WTC11 (cell line): ENCODE data around the gene PGRMC2. TPM values are rescaled to one million over a fixed set of nuclear protein-coding genes. Genes with fewer than 3 reads are reported as not detected.

Experiments
- ATAC-seq: fragments of 200-7000 bp; cut with Tn5 transposase; 2 replicates; pipeline ENCODE4 v1.10.0; 2021; ENCODE audit warnings: mild to moderate bottlenecking, moderate library complexity
- CTCF ChIA-PET: fragments of 300-600 bp; sonication (Branson Sonifier 250); formaldehyde crosslinking; loops from one replicate; lab custom pipeline; 2021; ENCODE audit warnings: antibody characterized with exemption; lab: Charles Lee
- POLR2A ChIA-PET: fragments of 350-600 bp; sonication (Branson Sonifier 250); formaldehyde crosslinking; loops from one replicate; lab custom pipeline; 2021; ENCODE audit warnings: antibody characterized with exemption; lab: Charles Lee
- DNase-seq: peaks from one replicate; pipeline ENCODE4 v3.0.0; 2021; ENCODE audit warnings: low spot score
- H3K27ac Mint-ChIP-seq: 2 replicates; pipeline ENCODE4 v1.8.0; 2021; ENCODE audit warnings: mixed read lengths
- H3K27me3 Mint-ChIP-seq: 2 replicates; pipeline ENCODE4 v1.8.0; 2021; ENCODE audit warnings: low read depth, mild to moderate bottlenecking, moderate library complexity, mixed read lengths
- H3K36me3 Mint-ChIP-seq: 2 replicates; pipeline ENCODE4 v1.8.0; 2021; ENCODE audit warnings: mixed read lengths
- H3K4me1 Mint-ChIP-seq: 2 replicates; pipeline ENCODE4 v1.8.0; 2022; ENCODE audit warnings: mixed read lengths
- H3K4me3 Mint-ChIP-seq: 2 replicates; pipeline ENCODE4 v1.8.0; 2021; ENCODE audit warnings: mild to moderate bottlenecking, moderate library complexity, mixed read lengths
- H3K9me3 Mint-ChIP-seq: 2 replicates; pipeline ENCODE4 v1.8.0; 2021; ENCODE audit warnings: mixed read lengths
- CBFB ChIP-seq: sonication (generic); formaldehyde crosslinking; IDR thresholded peaks from 2 replicates; pipeline ENCODE4 v1.8.1; 2022; ENCODE audit warnings: mild to moderate bottlenecking, low read depth, missing genetic modification reagents
- E2F1 ChIP-seq: sonication (generic); formaldehyde crosslinking; IDR thresholded peaks from 2 replicates; pipeline ENCODE4 v1.8.0; 2022; ENCODE audit warnings: mild to moderate bottlenecking, missing genetic modification reagents
- ELF4 ChIP-seq: sonication (generic); formaldehyde crosslinking; IDR thresholded peaks from 2 replicates; pipeline ENCODE4 v1.8.1; 2022; ENCODE audit warnings: low read depth, mild to moderate bottlenecking, moderate library complexity, missing genetic modification reagents
- EMX1 ChIP-seq: fragments of 250-450 bp; sonication (Bioruptor Pico); IDR thresholded peaks from 2 replicates; pipeline ENCODE4 v1.8.0; 2021; ENCODE audit warnings: mild to moderate bottlenecking
- FOXK1 ChIP-seq: sonication (generic); formaldehyde crosslinking; IDR thresholded peaks from 2 replicates; pipeline ENCODE4 v1.8.0; 2022; ENCODE audit warnings: mild to moderate bottlenecking, moderate library complexity, missing genetic modification reagents
- GABPB1 ChIP-seq: sonication (generic); formaldehyde crosslinking; IDR thresholded peaks from 2 replicates; pipeline ENCODE4 v1.8.1; 2023; ENCODE audit warnings: mild to moderate bottlenecking, missing genetic modification reagents
- HMGA2 ChIP-seq: fragments of 250-450 bp; sonication (Bioruptor Pico); IDR thresholded peaks from 2 replicates; pipeline ENCODE4 v1.4.0; 2021; ENCODE audit warnings: mild to moderate bottlenecking, moderate library complexity
- HMGXB4 ChIP-seq: sonication (generic); formaldehyde crosslinking; IDR thresholded peaks from 2 replicates; pipeline ENCODE4 v1.8.1; 2023; ENCODE audit warnings: mild to moderate bottlenecking, moderate library complexity, missing genetic modification reagents
- JAZF1 ChIP-seq: fragments of 250-450 bp; sonication (Bioruptor Pico); IDR thresholded peaks from 2 replicates; pipeline ENCODE4 v1.9.0; 2021; ENCODE audit warnings: moderate library complexity, mild to moderate bottlenecking, inconsistent platforms
- JUN ChIP-seq: sonication (generic); formaldehyde crosslinking; IDR thresholded peaks from 2 replicates; pipeline ENCODE4 v1.8.0; 2023; ENCODE audit warnings: mild to moderate bottlenecking, missing genetic modification reagents
- NFE2L1 ChIP-seq: sonication (generic); formaldehyde crosslinking; IDR thresholded peaks from 2 replicates; pipeline ENCODE4 v1.8.1; 2023; ENCODE audit warnings: missing genetic modification reagents
- PRRX2 ChIP-seq: fragments of 250-450 bp; sonication (Bioruptor Pico); IDR thresholded peaks from 2 replicates; pipeline ENCODE4 v1.8.0; 2021; ENCODE audit warnings: mild to moderate bottlenecking
- SMAD3 ChIP-seq: sonication (generic); formaldehyde crosslinking; IDR thresholded peaks from 2 replicates; pipeline ENCODE4 v1.8.0; 2022; ENCODE audit warnings: missing genetic modification reagents, mild to moderate bottlenecking, borderline replicate concordance
- STAT6 ChIP-seq: sonication (generic); formaldehyde crosslinking; conservative IDR thresholded peaks from 2 replicates; pipeline ENCODE4 v1.8.1; 2023; ENCODE audit warnings: mild to moderate bottlenecking, low read depth, missing genetic modification reagents, moderate library complexity
- ZNF219 ChIP-seq: sonication (generic); formaldehyde crosslinking; IDR thresholded peaks from 2 replicates; pipeline ENCODE4 v1.8.0; 2023; ENCODE audit warnings: missing genetic modification reagents, mild to moderate bottlenecking, borderline replicate concordance
- ZNF263 ChIP-seq: sonication (generic); formaldehyde crosslinking; IDR thresholded peaks from 2 replicates; pipeline ENCODE4 v1.8.1; 2022; ENCODE audit warnings: low read depth, mild to moderate bottlenecking, moderate library complexity, missing genetic modification reagents
- ZNF281 ChIP-seq: sonication (generic); formaldehyde crosslinking; IDR thresholded peaks from 2 replicates; pipeline ENCODE4 v1.8.0; 2023; ENCODE audit warnings: mild to moderate bottlenecking, missing genetic modification reagents
- ZNF317 ChIP-seq: sonication (generic); formaldehyde crosslinking; IDR thresholded peaks from 2 replicates; pipeline ENCODE4 v1.8.1; 2023; ENCODE audit warnings: low read depth, mild to moderate bottlenecking, moderate library complexity, missing genetic modification reagents, borderline replicate concordance
- ZNF396 ChIP-seq: fragments of 250-450 bp; sonication (Bioruptor Pico); IDR thresholded peaks from 2 replicates; pipeline ENCODE4 v1.8.0; 2021; ENCODE audit warnings: mild to moderate bottlenecking, moderate library complexity, borderline replicate concordance
- ZNF416 ChIP-seq: fragments of 250-450 bp; sonication (Bioruptor Pico); IDR thresholded peaks from 2 replicates; pipeline ENCODE4 v1.9.0; 2021; ENCODE audit warnings: mild to moderate bottlenecking, inconsistent platforms
- ZNF423 ChIP-seq: fragments of 250-450 bp; sonication (Bioruptor Pico); IDR thresholded peaks from 2 replicates; pipeline ENCODE4 v2.1.2; 2022; ENCODE audit warnings: mild to moderate bottlenecking, moderate library complexity
- total RNA-seq: library from RNA; stranded (reverse); gene quantifications from 3 replicates; pipeline ENCODE4 v1.2.3, GENCODE V29; 2021
- TF ChIP-seq, protein P1 (sequence below): fragments of 250-450 bp; sonication (Bioruptor Pico); IDR thresholded peaks from 2 replicates; pipeline ENCODE4 v2.1.2; 2022; ENCODE audit warnings: mild to moderate bottlenecking, moderate library complexity
- TF ChIP-seq, protein P2 (sequence below): sonication (generic); formaldehyde crosslinking; IDR thresholded peaks from 2 replicates; pipeline ENCODE4 v1.8.1; 2022; ENCODE audit warnings: mild to moderate bottlenecking, moderate library complexity, missing genetic modification reagents
- TF ChIP-seq, protein P3 (sequence below): sonication (generic); formaldehyde crosslinking; IDR thresholded peaks from 2 replicates; pipeline ENCODE4 v1.8.1; 2022; ENCODE audit warnings: missing genetic modification reagents, borderline replicate concordance

PGRMC2 gene
- total RNA-seq, 1 experiment from 2014 or later: 68.2 TPM

DNA sequence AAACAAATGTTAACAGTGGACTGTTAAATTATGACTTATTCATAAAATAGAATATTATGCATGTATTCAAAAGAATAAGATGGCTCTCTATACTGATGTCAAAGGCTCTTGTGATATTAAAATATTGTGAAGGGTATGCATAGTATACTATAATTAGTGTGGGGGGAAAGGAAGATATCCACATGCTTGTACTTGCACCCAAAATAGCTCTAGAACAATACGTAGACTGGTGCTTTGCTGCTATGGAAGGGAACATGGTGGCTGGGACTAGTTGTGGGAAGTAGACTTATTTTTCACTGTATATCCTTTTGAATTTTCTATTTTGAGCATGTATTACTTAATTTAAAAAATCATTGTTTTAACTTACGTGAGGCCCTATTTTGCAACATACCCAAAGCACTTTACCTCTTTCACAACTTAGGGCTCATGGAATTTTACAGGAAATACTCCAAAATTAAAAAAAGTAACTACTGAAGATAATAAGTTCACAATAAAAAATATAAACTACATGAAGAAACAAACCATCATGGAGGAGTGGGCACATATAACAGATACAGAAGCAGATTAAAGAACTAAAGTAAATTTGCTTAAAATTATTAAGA lies 7.9 kb downstream of the PGRMC2 start:
- DNase-seq: no peak
- POLR2A ChIA-PET: no interaction called here
- H3K27ac Mint-ChIP-seq: no peak overlapping the region
- H3K9me3 Mint-ChIP-seq: no peaks in the 10 kb centered on the region
- no peaks in the 10 kb centered on the region for H3K27me3 Mint-ChIP-seq
- no peak overlapping the region for H3K4me3 Mint-ChIP-seq
- peaks cover 27% of the 10 kb centered on the region for H3K4me1 Mint-ChIP-seq
- TF ChIP-seq ELF4 (no peak), JUN (CRISPR knock-in tag) (no peak), NFE2L1 (no peak), EMX1 (CRISPR knock-in tag) (no peak), PRRX2 (CRISPR knock-in tag) (no peak), ZNF263 (CRISPR knock-in tag) (no peak), ZNF416 (CRISPR knock-in tag) (no peak), JAZF1 (CRISPR knock-in tag) (no peak), ZNF396 (CRISPR knock-in tag) (no peak), ZNF423 (CRISPR knock-in tag) (no peak), FOXK1 (CRISPR knock-in tag) (no peak), SMAD3 (CRISPR knock-in tag) (no peak), HMGA2 (CRISPR knock-in tag) (no peak)
- TF ChIP-seq, protein P1, sequence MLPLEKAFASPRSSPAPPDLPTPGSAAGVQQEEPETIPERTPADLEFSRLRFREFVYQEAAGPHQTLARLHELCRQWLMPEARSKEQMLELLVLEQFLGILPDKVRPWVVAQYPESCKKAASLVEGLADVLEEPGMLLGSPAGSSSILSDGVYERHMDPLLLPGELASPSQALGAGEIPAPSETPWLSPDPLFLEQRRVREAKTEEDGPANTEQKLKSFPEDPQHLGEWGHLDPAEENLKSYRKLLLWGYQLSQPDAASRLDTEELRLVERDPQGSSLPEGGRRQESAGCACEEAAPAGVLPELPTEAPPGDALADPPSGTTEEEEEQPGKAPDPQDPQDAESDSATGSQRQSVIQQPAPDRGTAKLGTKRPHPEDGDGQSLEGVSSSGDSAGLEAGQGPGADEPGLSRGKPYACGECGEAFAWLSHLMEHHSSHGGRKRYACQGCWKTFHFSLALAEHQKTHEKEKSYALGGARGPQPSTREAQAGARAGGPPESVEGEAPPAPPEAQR: no peak
- TF ChIP-seq, all 79 proteins: peak for 0
- no peak for ATAC-seq
- H3K36me3 Mint-ChIP-seq: peaks cover 5% of the 10 kb centered on the region
- CTCF ChIA-PET: no interaction called here

DNA sequence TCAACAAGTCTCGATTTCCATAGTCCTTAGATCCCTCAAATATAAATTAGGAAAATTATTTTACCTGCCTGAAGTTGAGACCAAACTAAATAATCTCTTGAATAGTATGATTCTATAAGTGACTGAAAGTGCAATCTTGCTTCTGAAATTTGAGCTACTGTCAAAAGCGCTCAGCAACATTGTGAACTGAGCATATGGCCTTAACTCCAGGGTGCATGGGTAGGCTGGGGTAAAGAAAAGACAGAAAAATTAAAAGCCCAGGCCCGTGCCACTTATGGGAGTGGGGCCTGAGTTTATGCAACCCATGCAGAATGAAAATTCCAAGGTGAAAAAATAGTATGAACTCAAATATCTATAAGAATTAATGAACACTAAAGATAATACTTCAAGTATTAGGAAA lies 9.8 kb downstream of the PGRMC2 start:
- Mint-ChIP-seq H3K4me1 (peaks cover 19% of the 10 kb centered on the region), H3K9me3 (no peaks in the 10 kb centered on the region)
- TF ChIP-seq HMGXB4 (CRISPR knock-in tag): no peak
- TF ChIP-seq CBFB (CRISPR knock-in tag): no peak
- TF ChIP-seq ZNF317 (CRISPR knock-in tag): no peak
- TF ChIP-seq STAT6 (CRISPR knock-in tag): no peak
- TF ChIP-seq ZNF281 (CRISPR knock-in tag): no peak
- TF ChIP-seq ZNF219 (CRISPR knock-in tag): no peak
- TF ChIP-seq GABPB1 (CRISPR knock-in tag): no peak
- TF ChIP-seq, protein P2, sequence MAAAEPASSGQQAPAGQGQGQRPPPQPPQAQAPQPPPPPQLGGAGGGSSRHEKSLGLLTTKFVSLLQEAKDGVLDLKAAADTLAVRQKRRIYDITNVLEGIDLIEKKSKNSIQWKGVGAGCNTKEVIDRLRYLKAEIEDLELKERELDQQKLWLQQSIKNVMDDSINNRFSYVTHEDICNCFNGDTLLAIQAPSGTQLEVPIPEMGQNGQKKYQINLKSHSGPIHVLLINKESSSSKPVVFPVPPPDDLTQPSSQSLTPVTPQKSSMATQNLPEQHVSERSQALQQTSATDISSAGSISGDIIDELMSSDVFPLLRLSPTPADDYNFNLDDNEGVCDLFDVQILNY (CRISPR knock-in tag): no peak
- TF ChIP-seq, protein P3, sequence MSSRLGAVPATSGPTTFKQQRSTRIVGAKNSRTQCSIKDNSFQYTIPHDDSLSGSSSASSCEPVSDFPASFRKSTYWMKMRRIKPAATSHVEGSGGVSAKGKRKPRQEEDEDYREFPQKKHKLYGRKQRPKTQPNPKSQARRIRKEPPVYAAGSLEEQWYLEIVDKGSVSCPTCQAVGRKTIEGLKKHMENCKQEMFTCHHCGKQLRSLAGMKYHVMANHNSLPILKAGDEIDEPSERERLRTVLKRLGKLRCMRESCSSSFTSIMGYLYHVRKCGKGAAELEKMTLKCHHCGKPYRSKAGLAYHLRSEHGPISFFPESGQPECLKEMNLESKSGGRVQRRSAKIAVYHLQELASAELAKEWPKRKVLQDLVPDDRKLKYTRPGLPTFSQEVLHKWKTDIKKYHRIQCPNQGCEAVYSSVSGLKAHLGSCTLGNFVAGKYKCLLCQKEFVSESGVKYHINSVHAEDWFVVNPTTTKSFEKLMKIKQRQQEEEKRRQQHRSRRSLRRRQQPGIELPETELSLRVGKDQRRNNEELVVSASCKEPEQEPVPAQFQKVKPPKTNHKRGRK: no peak
- no peak for TF ChIP-seq E2F1 (CRISPR knock-in tag)

More for the DNA sequence above, 9.8 kb downstream of the PGRMC2 start:
- Mint-ChIP-seq H3K27ac (no peak overlapping the region), H3K36me3 (peaks cover 5% of the 10 kb centered on the region), H3K4me3 (no peak overlapping the region), H3K27me3 (no peaks in the 10 kb centered on the region)
- POLR2A ChIA-PET: no interaction called here
- ATAC-seq: no peak
- CTCF ChIA-PET: no interaction called here
- DNase-seq: no peak
